IMR-90 (cell line): ENCODE measurements around the gene STAG1.
"Not testable (repeated sequence)": the region's sequence is repeated elsewhere in the genome, so short reads cannot be mapped to it uniquely, and the experiment has no call there.

Source experiments
- CEBPB ChIP-seq: IDR thresholded peaks from 2 replicates; pipeline ENCODE4 v1.6.1; 2012; ENCODE audit warnings: low read depth, low read length, improper control_type of control experiment
- CTCF ChIP-seq: conservative IDR thresholded peaks from 2 replicates; pipeline ENCODE4 v1.5.1; 2012; ENCODE audit warnings: mild to moderate bottlenecking, low read depth, low read length, improper control_type of control experiment
- POLR2A ChIP-seq: IDR thresholded peaks from 2 replicates; pipeline ENCODE4 v1.6.1; 2012; ENCODE audit warnings: mild to moderate bottlenecking, low read depth, low read length
- RFX5 ChIP-seq: IDR thresholded peaks from 2 replicates; pipeline ENCODE4 v1.8.0; 2012; ENCODE audit warnings: low read depth, mild to moderate bottlenecking, low read length, moderate library complexity

GRCh38 chr3:136606216-136606615, 146.0 kb downstream of the STAG1 start:
- not testable (repeated sequence) for TF ChIP-seq RFX5, CEBPB, CTCF, POLR2A
